Smooth muscle cell of the umbilical artery (primary cell): ENCODE measurements around the gene GPATCH2L. TPM values are rescaled to one million over a fixed set of nuclear protein-coding genes. Genes with fewer than 3 reads are reported as not detected.

Experiments
- total RNA-seq: library from RNA; depleted of rRNA; stranded (reverse); fragments of >200 nt; gene quantifications from 2 replicates; pipeline ENCODE4 v1.2.3, GENCODE V29; 2014

GPATCH2L gene
- total RNA-seq = 69.8 and 87.7 TPM in 2 replicates

GRCh38 chr14:76151398-76152332 is at the start of gene GPATCH2L:
TSS of gene GPATCH2L (plus strand) at chr14:76151922. CDS start at chr14:76154364, 2,442 bp downstream.

Other genes starting within 250 kb of the GPATCH2L start
- 5.1 and 6.5 TPM in 2 replicates for gene TGFB3, start 169.9 kb upstream of the GPATCH2L start, total RNA-seq
- gene IFT43, start 166.2 kb upstream of the GPATCH2L start, total RNA-seq = 22.6 and 34.1 TPM in 2 replicates
- not detected in 2 replicates for gene ESRRB, start 224.2 kb downstream of the GPATCH2L start, total RNA-seq